Fibroblast of skin of back (primary cell): Measurements from ENCODE around the gene NEK6.
"Not testable (repeated sequence)": the region's sequence is repeated elsewhere in the genome, so short reads cannot be mapped to it uniquely, and the experiment has no call there.

Experiments
- DNase-seq: peaks from one replicate; pipeline ENCODE4 v3.0.0-alpha.2; 2013

The NEK6 gene

DNA sequence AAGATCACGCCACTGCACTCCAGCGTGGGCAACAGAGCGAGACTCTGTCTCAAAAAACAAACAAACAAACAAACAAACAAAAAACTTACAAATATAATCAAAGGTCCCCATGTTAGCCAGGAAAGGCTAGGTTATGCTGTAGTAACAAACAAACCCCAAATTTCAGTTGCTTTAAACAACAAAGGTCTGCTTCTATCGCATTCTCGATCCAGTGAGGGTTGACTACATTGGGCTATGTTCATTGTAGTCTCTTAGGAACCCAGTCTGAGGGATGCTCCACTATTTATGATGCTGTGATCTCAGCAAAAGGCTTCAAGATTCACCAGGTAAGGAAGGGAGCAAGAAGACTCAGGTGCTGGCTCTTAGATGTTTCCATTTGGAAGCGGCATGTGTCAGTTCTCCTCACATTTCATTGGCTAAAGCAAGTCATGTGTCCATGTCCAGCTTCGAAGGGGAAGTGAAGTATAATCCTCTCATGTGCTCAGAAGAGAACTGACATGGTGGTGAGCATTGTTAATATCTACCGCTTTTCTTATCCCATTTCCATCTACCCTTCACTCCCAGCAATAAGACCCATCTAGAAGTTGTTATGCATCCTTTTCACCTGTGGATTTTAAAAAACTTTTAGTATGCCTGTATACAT, 26.5 kb upstream of the NEK6 start:
- no peak for DNase-seq

DNA sequence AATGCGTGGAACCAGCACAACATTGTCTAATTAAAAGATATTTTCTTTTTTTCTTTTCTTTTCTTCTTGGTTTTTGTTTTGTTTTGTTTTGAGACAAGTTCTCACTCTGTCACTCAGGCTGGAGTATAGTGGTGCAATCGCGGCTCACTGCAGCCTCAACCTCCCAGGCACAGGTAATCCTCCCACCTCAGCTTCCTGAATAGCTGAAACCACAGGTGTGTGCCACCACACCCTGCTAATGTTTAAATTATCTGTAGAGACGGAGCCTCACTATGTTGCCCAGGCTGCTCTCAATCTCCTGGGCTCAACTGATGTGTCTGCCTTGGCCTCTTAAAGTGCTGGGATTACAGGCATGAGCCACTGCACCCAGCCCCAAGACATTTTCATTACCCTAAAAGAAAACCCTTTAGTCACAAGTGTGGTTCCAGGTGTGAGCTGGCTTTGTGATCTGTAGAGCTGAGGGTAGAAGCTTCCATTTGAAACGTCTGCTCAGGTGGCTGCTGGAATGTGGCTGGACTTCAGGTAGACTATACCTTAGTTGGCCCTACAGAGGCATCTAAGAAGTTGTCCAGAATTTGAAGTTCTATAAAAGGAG, 19.1 kb upstream of the NEK6 start:
- no peak for DNase-seq

DNA sequence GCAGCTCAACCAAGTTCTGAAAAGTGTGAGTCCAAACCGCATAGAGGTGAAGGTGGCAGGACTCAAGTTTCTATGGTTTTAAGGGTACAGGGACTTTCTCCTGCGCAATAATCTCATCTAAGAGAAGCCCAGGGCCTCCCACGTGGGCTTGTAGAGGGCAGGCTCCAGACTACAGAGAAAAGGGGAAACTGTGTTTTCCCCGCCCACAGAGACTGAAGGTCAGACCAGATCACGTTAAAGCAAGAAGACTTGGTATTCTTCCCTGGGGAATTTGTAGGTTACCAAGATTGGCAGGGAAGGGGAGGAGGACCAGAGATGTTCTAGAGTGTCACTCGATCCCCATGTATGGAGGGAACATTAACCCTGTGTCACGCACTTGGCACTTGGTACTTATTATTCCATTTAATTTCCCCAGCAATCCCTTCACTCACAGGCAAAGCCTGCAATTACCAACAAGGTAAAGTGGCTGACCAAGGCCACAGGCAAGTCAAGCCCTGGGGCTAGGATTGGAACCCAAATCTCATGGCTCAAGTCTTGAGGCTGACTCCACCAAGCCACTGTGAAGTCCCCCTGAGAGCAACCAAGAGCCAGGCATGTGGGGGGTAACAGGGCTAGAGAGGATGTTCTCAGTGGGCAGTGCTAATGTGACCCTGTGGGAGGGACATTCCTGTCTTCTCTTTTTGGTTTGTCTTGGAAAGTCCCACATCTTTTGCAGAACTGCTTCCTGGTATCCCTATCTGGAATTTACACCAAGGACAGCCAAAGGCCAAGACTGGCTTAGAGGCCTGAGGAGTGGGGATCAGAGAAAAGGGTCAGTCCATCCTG, 18.3 kb upstream of the NEK6 start:
- DNase-seq = no peak

DNA sequence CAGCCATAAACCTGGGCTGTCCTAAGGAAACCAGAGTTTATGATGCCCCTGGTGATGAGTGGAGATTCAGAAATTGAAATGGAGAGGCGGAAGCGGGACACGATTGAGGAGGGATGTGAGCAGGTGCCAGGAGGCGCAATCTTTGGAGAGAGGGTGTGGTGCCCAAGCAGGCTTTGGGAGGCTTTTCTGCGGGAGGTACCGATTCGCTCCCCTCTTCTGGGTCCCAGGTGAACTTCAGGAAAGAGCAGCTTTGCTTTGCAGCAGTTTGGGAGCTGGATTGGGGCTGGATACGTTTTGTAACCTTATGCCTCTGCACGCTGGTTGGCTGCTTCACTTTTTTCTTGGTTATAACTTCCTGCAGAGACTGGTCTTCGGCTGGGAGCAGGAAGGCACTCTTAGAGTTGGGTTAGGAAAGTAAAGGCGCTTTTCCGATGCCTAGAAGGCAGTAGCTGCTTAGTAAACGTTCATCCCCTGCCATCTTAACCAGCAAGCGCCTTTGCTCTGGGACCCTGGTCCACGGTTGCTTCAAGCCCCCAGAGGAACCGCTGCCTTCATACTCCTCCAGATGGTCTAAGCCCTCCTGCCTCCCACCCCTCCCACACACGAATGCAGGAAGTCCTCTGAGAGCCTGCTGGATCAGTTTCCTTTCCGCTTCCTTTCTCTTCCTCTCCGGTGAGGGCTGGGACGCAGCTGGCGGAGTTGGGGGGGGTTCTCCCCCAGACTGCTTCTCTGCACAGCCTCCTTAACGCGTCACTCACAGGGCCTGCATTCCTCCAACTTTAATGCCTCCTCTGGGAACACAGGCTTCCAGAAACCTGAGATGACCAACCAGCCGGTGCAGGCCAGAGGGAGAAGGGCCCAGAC, 15.2 kb upstream of the NEK6 start:
- peak; percentile 41 for DNase-seq

DNA sequence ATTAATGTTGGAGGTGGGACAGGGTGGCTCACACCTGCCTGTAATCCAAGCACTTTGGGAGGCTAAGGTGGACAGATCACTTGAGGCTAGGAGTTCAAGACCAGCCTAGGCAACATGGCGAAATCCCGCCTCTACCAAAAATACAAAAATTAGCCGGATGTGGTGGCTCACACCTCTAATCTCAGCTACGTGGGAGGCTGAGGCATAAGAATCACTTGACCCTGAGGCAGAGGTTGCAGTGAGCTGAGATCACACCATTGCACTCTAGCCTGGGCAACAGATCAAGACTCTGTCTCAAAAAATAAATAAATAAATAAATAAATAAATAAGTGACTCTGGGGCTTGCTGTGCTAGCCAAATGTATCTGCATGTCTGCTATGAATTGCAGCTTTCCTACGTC, 10.4 kb upstream of the NEK6 start:
- DNase-seq = not testable (repeated sequence)

DNA sequence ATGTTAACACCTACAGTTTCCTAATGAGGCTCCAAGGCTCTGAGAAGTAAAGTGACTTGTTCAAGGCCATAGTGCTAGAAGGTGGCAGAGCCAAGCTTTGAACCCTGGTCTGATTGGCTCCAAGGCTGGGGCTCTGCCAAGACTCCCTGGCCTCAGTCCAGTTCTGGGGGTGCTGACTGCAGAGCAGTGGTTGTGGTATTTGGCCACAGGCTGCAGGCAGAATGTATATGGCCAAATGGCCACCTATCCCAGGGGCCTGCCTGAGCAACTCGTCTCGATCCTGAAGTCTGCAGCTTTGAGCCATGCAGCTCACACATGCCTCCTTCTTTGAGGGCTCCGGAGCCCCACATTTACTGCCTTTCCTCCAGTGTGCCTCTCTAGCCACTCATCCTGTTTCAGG, 9.7 kb upstream of the NEK6 start:
- DNase-seq = no peak

DNA sequence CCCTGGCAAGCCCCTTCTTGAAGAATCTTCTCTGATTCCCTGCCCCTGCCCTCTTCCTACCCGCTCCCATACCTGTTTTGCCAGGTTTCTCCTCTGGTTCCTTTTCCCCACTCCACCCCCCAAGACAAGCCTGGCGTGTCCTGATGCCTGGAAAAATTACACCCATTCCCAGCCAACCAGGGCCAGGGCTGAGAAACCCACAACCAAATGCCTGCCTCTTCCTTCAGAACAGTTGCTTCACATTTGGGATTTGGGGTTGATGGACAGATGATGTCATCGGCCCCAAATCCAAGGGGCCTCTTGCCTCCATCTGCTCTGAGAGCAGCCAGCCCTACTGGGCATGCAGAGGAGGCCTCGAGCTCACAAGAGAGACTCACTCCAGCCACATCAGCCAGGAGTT, 8.8 kb upstream of the NEK6 start:
- DNase-seq = no peak

DNA sequence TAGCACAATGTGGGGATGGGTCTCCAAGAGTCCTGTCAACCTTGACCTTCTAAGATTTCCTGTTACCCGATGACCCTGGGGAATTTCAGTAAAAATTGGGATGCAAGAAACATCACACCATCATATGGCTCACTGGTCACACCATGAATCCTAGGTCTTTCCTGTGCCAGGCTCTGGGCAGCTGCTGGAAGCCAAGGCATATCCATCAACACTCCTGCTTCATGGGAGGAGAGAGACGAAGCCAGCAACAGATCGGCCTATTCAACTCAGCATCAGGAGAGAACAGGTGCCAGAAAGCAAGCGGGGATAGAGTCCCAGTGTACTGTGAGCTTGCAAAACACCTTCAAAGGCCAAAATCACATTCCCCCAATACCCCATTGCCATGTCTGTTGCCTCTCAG, 6.5 kb upstream of the NEK6 start:
- no peak for DNase-seq

DNA sequence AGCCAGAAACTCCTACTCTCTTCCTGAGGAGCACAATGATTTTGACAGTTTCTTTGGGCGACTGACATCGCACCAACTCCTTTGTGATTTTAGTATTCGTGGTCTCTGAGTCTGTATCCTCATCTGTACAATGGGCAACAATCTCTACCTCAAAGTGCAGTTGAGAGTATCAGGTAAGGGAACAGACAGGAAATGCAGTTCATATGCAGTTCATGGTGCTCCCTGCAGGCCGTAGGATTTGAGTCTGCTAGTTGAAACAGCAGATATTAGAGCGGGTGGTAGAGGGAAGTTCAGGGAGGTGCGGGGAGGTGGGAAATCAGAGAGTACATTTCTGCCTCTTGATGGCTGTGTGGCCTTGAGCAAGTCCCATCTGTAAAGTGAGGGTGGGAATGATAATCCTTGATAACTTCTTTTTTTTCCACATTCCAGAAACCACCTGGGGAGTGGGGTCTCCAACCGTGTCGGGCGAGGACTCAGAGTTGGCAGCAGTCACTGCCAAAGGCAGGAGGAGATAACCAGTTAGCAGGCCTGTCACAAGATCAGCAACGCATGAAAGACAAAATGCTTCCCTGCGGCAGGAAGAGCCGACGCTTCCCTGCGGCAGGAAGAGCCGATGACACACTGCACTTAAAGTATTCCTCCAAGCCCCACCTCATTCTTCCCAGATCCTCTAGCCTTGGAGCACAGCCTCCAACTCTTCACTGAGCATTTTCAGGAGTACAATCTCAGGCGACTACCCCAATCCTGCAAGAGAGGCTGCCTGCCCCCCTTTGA, 6.0 kb upstream of the NEK6 start:
- peak; percentile 88 for DNase-seq

DNA sequence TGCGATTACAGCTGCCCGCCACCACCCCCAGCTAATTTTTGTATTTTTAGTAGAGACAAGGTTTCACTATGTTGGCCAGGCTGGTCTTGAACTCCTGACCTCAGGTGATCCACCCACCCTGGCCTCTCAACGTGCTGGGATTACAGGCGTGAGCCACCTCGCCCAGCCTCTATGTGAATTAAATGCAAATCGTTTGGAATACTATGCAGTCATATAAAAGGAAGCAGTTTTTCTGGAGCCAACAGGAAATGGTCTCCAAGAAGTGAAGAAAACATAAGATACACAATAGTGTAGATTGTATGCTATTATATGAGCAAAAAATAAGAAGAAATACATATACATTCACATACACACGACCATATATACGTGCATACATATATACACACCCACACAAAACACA, 4.9 kb upstream of the NEK6 start:
- DNase-seq = not testable (repeated sequence)

DNA sequence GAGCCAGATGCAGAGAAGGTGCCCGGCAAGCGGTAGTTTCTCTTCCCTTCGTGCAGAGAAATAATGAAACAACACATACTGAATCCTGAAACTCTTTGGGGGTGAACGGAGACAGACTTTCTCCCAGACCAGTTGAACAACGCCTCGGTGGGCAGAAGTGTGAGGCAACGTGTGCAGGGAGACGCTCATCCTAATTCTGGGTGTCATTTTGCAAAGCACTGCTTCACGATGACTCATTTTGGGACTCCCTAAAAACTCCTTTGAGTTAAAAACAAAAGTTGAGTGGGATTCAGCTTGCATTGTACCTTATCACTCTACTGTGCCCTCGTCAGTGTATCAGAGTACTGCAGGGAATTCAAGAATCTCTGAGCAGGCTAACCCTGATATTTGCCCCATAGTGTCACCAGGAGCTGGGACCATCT, 3.5 kb upstream of the NEK6 start:
- no peak for DNase-seq

DNA sequence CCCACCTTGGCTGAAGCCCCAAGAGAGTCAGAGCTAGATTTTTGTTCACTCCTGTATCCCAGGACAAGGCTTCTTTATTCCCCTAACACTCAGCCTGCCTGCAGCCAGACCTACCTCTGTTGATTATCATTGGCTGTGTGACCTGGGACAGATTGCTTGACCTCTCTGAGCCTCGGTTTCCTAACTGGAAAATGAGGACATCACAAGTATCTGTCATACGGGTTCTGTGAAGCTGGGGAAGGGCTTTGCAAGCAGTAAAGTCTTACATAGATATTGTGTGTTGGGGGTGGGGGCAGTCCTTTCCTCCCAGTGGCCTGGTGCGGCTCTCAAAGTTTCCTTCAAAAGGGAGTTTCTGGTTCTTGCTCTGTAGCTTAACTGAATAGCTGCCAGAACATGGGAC, 2.5 kb upstream of the NEK6 start:
- DNase-seq = no peak

DNA sequence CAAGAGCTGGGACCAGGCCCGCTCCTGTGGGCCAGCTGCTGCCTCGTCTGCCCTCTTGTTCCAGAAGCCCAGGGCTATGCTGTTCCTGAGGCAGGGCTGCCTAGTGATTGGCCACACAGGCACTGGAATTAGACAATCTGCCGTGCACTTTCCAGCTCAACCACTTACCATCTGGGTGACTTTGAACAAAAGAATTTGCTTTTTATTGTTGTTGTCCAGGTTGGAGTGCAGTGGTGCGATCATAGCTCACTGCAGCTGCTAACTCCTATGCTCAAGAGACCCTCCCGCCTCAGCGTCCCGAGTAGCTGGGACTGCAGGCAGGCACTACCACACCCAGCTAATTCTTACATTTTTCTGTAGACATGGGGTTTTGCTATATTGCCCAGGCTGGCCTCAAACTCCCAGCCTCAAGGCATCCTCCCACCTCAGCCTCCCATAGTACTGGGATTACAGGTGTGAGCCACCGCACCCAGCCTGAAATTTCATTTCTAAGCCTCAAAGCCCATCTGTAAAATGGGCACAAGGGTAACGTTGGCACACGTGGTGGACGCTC, 1.2 kb upstream of the NEK6 start:
- peak; percentile 91 for DNase-seq

DNA sequence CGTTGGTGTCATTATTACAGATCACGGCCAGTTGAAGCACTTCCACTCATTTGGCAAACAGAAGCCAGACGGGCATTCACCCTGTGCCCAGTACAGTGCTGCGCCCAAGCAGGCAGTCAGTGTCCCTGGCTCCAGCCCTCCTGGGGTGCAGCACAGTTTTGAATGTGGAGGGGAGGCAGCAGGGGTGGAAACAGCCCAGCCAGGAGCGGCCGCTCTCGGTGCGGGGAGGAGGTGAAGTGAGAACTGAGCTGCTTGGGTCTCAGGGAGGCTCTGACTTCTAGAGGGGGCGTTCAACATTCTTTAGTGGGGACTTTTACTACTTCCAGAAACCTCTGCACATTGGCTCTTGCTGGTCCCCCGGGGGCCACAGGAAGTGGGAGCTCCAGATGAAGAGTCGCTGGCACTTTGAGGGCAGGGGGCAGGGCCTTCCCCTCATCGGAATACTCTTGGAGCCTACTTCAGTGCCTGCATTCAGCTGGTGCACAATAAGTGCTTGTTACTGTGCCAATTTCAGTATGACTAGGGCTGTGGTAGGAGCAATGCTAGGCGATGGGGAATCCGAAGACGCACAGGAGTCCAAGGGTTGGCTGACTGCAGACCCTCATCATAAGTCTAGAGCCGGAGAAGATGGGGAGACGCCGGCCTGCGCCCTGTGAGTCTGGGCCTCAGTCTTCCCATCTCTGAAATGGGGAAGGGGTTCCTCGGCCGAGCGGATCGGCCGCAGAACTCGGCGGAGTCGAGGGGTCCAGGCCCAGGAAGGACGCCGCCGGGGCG, 492 bp upstream of the NEK6 start:
- no peak for DNase-seq

DNA sequence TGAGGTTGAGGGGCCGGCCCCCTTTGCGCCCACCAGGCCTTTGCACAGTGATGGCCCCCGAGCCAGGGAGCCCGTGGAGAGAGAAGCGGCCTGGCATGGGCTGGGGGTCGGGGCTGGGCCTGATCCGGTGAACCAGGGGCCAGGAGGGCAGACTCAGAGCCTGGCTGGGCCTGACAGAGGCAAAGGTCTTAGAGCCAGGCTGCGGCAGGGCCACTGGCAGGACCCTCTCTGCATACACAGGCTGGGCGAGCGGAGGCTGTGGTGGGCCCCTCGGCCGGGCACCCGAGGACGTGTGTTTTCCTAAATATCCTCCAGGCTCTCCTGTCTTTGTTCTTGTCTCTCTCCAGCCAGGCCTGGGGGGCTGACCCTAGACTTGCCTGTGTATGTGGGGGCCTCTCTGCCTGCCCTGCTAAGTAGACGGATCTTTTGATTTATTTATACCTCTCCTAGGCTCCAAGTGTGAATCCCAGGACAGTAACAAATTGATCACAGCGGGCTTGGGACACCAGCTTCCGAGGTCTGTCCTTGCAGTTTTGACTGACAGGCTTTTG, 933 bp downstream of the NEK6 start:
- DNase-seq = no peak

DNA sequence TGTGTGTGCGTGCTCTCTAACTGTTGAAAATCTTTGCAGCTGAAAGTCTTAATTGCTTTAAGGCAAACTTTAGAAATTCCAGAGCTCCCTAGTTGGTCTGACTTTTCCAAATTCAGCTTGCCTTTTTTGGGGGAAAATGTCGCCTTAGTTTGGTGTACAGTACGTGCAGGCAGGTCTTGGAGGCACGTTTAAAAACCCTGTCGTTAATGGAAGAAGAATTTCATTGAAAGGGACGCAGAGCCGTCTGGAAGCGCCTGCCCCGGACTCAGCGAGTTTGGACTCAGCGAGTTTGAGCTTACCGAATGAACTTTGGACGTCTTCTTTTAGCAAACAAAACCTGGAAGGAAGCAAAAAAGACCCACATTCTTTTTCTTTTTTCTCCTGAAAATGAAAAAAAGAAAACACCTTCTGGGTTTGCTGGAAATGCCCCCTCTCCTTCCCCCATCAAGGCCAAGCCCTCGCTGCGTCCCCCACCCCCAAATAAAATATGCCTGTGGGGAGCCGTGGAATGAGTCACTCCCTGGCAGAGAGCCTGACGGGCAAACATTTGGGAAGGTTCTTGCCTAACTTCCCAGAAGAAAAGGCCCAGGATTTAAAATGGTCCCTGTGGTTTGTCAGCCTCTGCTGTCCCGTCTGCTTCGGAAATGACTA, 1.5 kb downstream of the NEK6 start:
- DNase-seq = peak; percentile 94

DNA sequence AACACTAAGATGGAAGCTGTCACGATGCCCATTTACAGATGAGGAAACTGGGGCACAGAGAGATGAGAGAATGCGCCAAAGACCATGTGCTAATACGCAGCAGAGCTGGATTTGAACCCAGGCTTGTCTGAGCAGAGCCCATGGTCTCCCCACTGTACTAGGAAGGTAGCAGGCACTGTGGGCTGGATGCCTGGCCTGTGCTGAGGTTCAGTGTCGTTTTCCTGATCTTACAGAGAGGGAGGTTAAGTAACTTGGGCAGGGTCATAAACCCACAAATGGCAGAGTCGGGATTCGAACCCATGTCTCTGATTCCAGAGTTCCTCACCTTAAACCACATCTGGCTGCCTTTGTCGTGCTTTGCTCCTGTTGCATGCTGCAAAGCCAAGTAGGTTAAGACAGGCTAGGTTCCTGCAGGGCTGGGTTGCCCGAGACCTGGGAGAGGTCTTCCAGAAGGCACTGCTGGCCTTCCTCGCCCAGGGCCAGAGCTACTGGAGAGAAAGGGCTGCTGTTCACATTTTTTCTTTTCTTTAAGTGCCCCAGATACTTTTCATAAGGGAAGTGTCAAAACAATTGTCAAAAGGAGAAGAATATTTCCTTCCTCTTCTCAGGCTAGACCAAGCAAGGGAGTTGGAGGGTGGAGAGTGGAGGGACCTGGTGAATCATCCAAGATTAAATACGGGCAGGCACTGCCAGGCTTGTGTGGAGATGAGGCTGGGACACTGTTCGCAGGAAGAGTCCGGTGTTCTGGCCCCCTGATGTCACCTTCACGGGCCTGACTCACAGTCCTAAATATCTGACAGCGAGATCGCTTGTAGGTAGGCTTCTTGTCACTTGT, 3.2 kb downstream of the NEK6 start:
- DNase-seq = peak; percentile 83

DNA sequence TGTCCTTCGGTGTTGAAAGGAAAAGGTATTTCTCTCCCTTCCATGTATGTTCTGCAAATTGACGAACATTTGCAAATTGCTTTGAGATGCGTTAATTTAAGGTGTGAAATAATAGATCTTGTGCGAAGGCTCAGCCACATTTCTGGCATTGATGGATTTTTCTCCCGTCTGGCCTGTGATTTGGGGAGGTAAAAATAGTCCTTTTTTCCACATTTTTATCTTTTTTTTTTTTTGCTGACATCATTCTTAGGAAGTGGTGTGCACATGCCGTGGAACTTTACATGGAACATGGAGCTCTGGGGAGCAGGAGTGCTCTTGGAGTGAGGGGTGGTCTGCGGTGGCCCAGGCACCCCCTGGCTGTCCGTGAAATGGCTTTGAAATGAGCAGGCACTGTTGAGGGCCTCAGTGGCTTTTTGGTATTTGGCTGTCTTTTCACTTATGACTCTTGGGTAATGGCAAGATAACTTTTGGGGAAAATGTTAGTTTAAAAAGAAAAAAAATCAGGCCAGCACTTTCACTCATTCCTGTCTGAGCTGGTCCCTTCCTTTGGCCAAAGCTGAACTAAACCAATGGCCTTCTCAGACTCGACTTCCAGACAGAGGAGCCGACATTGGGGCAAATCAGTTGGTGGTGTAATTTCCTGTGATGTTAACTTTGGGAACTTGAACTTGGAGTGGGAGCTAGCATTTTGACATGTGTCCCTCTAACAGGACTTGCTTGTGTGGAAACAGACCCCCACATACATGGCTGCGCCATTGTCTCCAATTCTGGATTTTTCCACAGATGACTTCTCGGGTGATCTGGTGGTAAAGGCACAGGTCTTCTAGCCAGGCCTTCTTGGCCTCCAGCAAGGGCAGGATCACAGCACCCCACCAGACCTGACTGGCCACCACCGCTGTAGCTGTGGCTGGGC, 4.2 kb downstream of the NEK6 start:
- DNase-seq = no peak
